ENCODE measurements around the gene MAGI3.

Gene MAGI3

GRCh38 chr1:113389359-113389952, 859 bp upstream of the MAGI3 start (continued):
- TF ChIP-seq ZNF768 (tag by site-specific recombination; IDR thresholded peaks at IDR 0.05) (peak; percentile 97), ZSCAN23 (tag by site-specific recombination; IDR thresholded peaks at IDR 0.05) (no peak), ZNF366 (tag by site-specific recombination; conservative IDR thresholded peaks at IDR 0.05) (no peak), ZNF280D (tag by site-specific recombination; IDR thresholded peaks at IDR 0.05) (no peak), ZNF626 (tag by site-specific recombination; IDR thresholded peaks at IDR 0.05) (no peak), GLIS1 (tag by site-specific recombination; IDR thresholded peaks at IDR 0.05) (no peak), ZNF133 (tag by site-specific recombination; IDR thresholded peaks at IDR 0.05) (no peak), ZNF658 (tag by site-specific recombination; IDR thresholded peaks at IDR 0.05) (no peak), ZNF404 (tag by site-specific recombination; IDR thresholded peaks at IDR 0.05) (no peak), ZFP3 (tag by site-specific recombination; IDR thresholded peaks at IDR 0.05; ENCODE audit: low read depth) (no peak), ZNF24 (tag by site-specific recombination; IDR thresholded peaks at IDR 0.05) (peak; percentile 14; the same call in 1 of the 2 replicates), ZNF398 (tag by site-specific recombination; IDR thresholded peaks at IDR 0.05) (no peak), ZNF10 (tag by site-specific recombination; IDR thresholded peaks at IDR 0.05) (0 out of 2 replicates have a peak, but pooled peaks have one; percentile 32), ZNF514 (tag by site-specific recombination; IDR thresholded peaks at IDR 0.05) (no peak), ZNF112 (tag by site-specific recombination; IDR thresholded peaks at IDR 0.05) (no peak), ZSCAN30 (tag by site-specific recombination; IDR thresholded peaks at IDR 0.05) (0 out of 2 replicates have a peak, but pooled peaks have one; percentile 32), ZBTB10 (tag by site-specific recombination; IDR thresholded peaks at IDR 0.05) (no peak), ZNF692 (tag by site-specific recombination; IDR thresholded peaks at IDR 0.05) (no peak)
